ENCODE measurements around the gene HSFX2. TPM values are rescaled to one million over a fixed set of nuclear protein-coding genes. Genes with fewer than 3 reads are reported as not detected.

HSFX2 gene
- polyA plus RNA-seq, 1 donor from 2014 or later, result 1.3 TPM

DNA sequence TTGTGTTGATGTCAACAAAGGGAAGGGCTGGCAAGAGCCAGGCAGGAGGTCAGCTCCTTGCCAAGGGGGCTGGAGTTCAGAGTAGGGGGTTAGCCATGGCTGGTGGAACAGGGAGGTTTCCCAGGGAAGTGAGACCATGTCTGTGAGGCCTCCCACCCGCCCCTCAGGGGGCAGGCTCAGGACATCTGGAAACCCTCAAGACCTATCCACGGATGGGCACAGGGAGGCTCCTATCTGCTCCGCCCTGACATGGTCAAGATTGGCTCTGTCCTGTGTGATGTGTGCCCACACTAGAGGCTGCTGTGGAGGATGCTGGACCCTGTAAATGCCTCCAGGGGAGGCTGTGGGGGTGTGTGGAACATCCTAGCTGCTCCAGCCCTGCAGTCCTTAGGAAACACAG is 44.5 kb upstream of the HSFX2 start:
- H3K4me2 ChIP-seq (ENCODE audit: low read length), result no peak overlapping the region
- no peaks in the 10 kb centered on the region for H3F3A ChIP-seq (ENCODE audit: insufficient read depth, low read length, poor library complexity, severe bottlenecking)
- H4K20me1 ChIP-seq (ENCODE audit: insufficient read depth), result no peaks in the 10 kb centered on the region
- H3K27me3 ChIP-seq (ENCODE audit: insufficient read depth, low read depth, low read length), result no peaks in the 10 kb centered on the region
- H3K79me2 ChIP-seq (replicated peaks; ENCODE audit: insufficient read depth, low read length), result no peaks in the 10 kb centered on the region
- H3K9ac ChIP-seq (ENCODE audit: low read length), result no peak overlapping the region
- TF ChIP-seq MXI1 (conservative IDR thresholded peaks at IDR 0.05; ENCODE audit: poor library complexity, severe bottlenecking) (no peak), SMC3 (conservative IDR thresholded peaks at IDR 0.05; ENCODE audit: poor library complexity) (no peak), EP300 (conservative IDR thresholded peaks at IDR 0.05; ENCODE audit: poor library complexity, severe bottlenecking) (no peak), POLR2AphosphoS5 (IDR thresholded peaks at IDR 0.05) (no peak), RAD21 (conservative IDR thresholded peaks at IDR 0.05) (no peak), EZH2 (IDR thresholded peaks at IDR 0.05; ENCODE audit: borderline replicate concordance, insufficient read depth, low read length, poor library complexity, severe bottlenecking) (no peak)
- TF ChIP-seq, protein P1, sequence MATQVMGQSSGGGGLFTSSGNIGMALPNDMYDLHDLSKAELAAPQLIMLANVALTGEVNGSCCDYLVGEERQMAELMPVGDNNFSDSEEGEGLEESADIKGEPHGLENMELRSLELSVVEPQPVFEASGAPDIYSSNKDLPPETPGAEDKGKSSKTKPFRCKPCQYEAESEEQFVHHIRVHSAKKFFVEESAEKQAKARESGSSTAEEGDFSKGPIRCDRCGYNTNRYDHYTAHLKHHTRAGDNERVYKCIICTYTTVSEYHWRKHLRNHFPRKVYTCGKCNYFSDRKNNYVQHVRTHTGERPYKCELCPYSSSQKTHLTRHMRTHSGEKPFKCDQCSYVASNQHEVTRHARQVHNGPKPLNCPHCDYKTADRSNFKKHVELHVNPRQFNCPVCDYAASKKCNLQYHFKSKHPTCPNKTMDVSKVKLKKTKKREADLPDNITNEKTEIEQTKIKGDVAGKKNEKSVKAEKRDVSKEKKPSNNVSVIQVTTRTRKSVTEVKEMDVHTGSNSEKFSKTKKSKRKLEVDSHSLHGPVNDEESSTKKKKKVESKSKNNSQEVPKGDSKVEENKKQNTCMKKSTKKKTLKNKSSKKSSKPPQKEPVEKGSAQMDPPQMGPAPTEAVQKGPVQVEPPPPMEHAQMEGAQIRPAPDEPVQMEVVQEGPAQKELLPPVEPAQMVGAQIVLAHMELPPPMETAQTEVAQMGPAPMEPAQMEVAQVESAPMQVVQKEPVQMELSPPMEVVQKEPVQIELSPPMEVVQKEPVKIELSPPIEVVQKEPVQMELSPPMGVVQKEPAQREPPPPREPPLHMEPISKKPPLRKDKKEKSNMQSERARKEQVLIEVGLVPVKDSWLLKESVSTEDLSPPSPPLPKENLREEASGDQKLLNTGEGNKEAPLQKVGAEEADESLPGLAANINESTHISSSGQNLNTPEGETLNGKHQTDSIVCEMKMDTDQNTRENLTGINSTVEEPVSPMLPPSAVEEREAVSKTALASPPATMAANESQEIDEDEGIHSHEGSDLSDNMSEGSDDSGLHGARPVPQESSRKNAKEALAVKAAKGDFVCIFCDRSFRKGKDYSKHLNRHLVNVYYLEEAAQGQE (IDR thresholded peaks at IDR 0.05; ENCODE audit: borderline replicate concordance), result no peak
- no peaks in the 10 kb centered on the region for H3K36me3 ChIP-seq (ENCODE audit: insufficient read depth, low read length)
- H3K9me3 ChIP-seq (ENCODE audit: low read length), result no peaks in the 10 kb centered on the region
- H3K4me3 ChIP-seq (ENCODE audit: low read length), result no peak overlapping the region
- no peaks in the 10 kb centered on the region for H3K9me2 ChIP-seq (ENCODE audit: insufficient read depth, low read length)
- no peak overlapping the region for H3K27ac ChIP-seq (ENCODE audit: low read length)
- H2AFZ ChIP-seq (ENCODE audit: low read depth, low read length), result no peak overlapping the region

DNA sequence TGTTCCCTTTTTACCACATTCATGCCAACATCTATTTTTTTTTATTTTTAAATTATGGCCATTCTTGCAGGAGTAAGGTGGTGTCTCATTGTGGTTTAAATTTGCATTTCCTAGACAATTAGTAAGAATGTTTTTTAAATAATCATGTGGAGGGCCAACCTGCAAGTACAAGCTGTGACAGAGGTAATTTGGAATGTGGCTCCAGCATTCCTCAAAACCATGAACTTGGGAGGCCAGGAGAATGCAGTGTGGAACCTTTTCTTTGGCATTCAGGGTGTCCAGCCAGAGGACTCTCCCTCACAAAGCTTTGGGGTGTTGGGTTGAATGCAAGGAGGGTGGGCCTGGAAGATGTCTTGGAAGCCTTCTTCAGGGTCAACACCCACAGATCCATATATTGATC is 43.7 kb upstream of the HSFX2 start:
- H3K9me2 ChIP-seq (ENCODE audit: insufficient read depth, low read length), result no peaks in the 10 kb centered on the region
- no peaks in the 10 kb centered on the region for H3K79me2 ChIP-seq (replicated peaks; ENCODE audit: insufficient read depth, low read length)
- H3K4me2 ChIP-seq (ENCODE audit: low read length), result no peak overlapping the region
- H3K36me3 ChIP-seq (ENCODE audit: insufficient read depth, low read length), result no peaks in the 10 kb centered on the region
- H2AFZ ChIP-seq (ENCODE audit: low read depth, low read length), result no peak overlapping the region
- no peaks in the 10 kb centered on the region for H4K20me1 ChIP-seq (ENCODE audit: insufficient read depth)
- H3K27ac ChIP-seq (ENCODE audit: low read length), result no peak overlapping the region
- TF ChIP-seq RAD21 (conservative IDR thresholded peaks at IDR 0.05) (no peak), POLR2AphosphoS5 (IDR thresholded peaks at IDR 0.05) (no peak), MXI1 (conservative IDR thresholded peaks at IDR 0.05; ENCODE audit: poor library complexity, severe bottlenecking) (no peak), EP300 (conservative IDR thresholded peaks at IDR 0.05; ENCODE audit: poor library complexity, severe bottlenecking) (no peak)
- TF ChIP-seq, protein P1 (IDR thresholded peaks at IDR 0.05; ENCODE audit: borderline replicate concordance), result no peak
- no peak overlapping the region for H3K4me3 ChIP-seq (ENCODE audit: low read length)
- no peaks in the 10 kb centered on the region for H3F3A ChIP-seq (ENCODE audit: insufficient read depth, low read length, poor library complexity, severe bottlenecking)
- no peaks in the 10 kb centered on the region for H3K9me3 ChIP-seq (ENCODE audit: low read length)
- no peaks in the 10 kb centered on the region for H3K27me3 ChIP-seq (ENCODE audit: insufficient read depth, low read depth, low read length)
- no peak overlapping the region for H3K9ac ChIP-seq (ENCODE audit: low read length)
